ENCODE data around the gene MSL3B.
A peak's percentile ranks its signal among the peaks of the same experiment; 100 is the strongest.

MSL3B gene

GRCh38 chr2:233833345-233833744 is 34.8 kb downstream of the MSL3B start:
- DNase-seq (ENCODE audit: low spot score): peak; percentile 49

- DNase-seq (ENCODE audit: low spot score): peak; percentile 90
Measured at GRCh38 chr2:233832869-233833311, 35.3 kb downstream of the MSL3B start.

GRCh38 chr2:233832414-233832813 is 35.8 kb downstream of the MSL3B start:
- no peak for DNase-seq (ENCODE audit: low spot score)

DNA sequence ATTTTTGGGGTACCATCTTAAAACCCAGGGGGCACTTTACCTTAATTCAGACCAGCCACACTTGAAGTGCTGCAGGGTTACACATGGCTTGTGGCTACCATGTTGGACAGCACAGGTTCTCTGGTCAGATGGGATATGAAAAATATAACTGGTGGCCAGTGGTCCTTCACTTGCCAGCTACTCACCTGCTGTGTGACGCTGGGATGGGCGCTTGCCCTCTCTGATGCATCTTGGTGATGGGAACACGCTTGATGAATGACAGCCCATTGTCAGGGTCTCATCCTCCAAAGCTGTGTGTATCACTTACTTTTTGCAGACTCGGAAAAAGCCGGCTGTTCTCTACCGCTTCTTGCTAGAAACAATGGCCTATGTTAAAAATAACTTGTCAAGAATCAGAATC is 36.3 kb downstream of the MSL3B start:
- DNase-seq (ENCODE audit: low spot score): no peak

DNA sequence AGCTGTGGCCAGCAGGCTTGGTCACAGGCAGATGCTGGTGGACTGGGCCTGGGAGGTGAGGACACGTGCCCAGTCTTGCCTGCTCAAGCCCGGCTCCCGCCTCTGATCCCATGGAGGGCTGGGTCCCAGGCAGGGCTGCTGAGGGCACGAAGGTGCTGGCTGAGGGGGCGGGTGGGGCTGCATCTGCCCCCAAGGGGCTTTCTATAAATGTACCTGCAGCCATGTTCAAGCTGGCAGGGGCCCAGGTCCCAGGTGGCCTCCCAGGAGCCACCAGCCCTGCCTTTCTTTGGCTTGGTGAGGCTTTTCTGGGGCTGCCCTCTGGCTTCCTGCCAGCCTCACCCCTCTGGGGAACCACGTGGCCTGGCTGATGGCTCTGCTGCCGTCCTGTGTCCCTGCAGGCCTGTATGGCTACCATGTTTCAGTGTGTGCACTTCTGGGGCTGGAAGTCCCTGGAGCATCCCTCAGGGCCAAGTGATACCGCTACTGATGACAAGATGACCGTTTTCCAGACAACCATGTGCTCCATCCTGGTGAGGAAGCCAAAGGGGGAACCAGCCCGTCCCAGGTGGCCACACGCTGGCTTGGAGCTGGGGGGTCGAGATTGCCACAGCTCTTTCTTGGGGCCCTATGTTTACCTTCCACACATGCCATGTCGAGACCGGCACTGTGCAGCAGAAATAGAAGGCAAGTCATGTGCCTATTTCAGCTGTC is 37.0 kb downstream of the MSL3B start:
- DNase-seq (ENCODE audit: low spot score): no peak

DNA sequence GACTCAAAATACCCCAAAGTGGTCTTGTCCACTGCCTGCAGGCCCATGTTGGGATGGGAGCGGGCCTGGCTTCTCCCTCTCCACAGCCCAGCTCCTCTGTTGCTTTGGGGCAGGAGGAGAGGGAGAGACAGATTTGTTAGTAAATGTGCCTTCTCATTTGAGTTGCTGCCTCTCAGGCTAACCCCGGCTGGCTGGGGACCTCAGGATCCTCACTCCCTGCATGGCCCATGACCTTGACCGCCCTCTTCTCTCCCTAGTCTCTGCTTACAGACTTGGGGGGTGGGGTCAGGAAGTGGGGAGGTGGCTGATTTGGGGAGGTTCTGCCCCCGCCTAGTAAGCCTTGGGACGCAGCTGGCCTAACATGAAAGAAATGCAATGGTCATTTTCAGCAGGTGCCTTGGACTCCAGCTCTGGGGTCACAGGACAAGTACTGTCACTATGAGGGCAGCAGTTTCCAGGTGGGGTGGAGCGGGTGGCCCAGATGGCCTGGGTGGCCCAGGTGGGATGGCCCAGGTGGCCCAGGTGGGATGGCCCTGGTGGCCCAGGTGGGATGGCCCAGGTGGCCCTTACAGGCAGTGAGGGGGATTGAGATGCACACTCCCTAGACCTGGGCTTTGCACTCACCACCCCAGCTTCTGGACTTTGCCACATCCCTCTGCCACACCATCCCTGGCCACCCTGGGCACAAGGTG is 37.9 kb downstream of the MSL3B start:
- DNase-seq (ENCODE audit: low spot score): no peak

- DNase-seq (ENCODE audit: low spot score): no peak
Measured at GRCh38 chr2:233829193-233830110, 38.7 kb downstream of the MSL3B start.

DNA sequence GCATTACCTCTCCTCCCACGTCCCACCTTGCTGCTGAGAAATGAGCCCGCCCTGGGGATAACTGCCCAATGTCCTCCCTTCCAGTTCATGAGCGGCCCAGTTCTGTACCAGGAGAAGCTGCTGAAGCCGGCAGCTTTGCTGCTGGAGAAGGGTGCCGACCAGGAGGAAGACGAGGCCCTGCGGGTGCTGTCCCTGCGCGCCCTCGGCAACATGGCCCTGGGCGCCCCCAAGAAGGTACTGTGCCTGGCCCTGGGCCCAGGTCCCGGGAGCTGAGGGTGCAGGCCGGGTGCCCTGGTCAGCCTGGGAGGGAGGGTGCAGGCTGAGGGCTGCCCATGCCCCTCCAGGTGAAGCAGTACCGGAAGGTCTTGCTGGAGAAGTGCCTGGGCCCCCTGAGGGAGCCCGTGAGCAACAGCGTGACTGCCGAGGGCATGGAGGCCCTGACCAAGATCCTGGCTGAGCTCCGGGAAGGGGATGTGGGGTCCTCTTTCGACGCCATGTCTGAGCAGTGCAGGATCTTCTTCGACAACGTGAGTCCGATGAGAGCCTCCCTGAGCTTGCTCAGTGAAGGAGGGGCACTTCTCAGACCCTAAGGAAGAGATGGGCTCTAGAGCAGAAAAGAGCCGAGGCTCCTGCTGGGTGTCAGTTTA is 39.5 kb downstream of the MSL3B start:
- DNase-seq (ENCODE audit: low spot score): no peak

DNA sequence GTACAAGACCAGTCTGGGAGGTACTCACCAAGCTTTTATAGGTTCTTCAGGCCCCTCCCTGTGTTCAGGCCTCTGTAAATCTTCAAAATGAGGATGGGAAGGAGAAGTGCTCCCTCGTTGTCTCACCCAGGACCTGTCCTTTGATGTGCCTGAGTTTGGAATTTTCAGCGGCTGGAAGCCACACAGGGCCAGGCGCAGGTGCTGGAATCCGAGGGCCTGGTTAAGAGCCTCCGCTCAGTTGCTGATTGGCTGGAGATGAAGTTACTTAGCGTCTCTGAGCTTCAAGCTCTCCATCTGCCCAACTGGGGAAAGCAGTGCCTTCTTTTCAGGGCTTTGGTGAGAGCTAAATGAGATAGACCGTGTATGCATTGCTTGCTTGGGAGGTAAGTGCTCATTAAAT is 43.8 kb downstream of the MSL3B start:
- no peak for DNase-seq (ENCODE audit: low spot score)

- no peak for DNase-seq (ENCODE audit: low spot score)
Measured at GRCh38 chr2:233823731-233824121, 44.5 kb downstream of the MSL3B start.

DNA sequence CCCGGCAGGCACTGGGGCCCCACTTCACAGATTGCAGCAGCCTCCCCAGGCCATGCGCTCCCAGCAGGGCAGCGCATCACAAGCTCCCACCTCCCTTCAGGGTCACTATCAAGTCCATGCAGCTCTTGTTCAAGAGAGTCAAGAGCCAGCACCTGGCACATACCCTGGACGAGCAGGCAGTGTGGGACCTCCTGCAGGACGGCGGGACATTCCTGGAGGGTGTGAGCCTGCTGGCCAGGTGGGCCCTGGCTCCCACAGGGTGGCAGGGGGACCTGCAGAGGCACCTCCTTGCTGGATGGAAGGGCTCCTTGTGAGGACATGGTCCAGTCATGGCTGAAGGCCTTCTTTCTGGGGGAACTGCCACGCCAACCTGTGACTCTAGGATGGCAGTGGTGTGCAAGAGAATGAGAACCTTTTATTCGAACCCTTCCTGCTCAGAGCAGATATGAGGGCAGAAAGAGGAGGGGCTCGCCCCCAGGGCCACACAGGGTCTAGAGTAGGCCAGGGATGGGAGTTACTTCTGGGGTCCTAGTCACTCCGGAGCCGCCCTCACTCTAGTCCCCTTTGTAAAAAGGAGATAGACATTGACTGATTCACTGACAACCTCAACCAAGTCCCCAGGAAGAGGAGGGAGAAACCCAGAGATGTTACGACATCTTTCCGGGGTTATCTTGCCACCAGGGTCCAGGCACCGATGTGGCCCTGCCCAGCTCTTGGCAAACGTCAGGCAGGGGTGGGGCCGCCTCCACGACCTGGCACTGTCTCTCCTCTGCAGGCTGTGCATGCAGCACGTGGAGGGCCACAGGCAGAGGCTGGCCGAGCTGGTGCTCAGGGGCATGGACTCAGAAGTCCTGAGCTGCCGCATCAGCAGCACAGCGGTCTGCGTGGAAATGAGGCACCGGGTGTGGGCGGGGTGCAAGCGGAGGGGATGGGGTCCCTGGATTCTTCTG is 45.1 kb downstream of the MSL3B start:
- DNase-seq (ENCODE audit: low spot score): no peak

- DNase-seq (ENCODE audit: low spot score): no peak
Measured at GRCh38 chr2:233822101-233822771, 46.0 kb downstream of the MSL3B start.

DNA sequence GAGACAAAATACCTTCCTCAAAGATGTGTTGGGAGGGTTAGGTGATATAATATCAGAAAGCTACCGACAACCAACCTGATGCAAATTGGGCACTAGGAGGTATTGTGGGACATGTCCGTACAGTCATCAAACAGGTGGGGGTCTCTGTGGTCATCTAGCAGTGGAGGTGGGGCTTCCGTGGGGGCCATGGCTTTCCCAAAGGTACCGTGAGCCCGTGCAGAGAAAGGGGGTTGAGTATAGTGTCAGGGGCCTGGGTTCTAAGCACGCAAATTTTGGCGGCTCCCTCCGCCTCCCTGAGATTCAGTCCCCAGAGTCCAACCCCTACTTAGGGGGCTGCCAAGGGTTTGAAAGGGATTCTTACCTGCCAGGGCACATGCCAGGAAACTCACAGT is 46.5 kb downstream of the MSL3B start:
- no peak for DNase-seq (ENCODE audit: low spot score)

- DNase-seq (ENCODE audit: low spot score): no peak
Measured at GRCh38 chr2:233821196-233821595, 47.0 kb downstream of the MSL3B start.

GRCh38 chr2:233820774-233821105 is 47.4 kb downstream of the MSL3B start:
- no peak for DNase-seq (ENCODE audit: low spot score)

DNA sequence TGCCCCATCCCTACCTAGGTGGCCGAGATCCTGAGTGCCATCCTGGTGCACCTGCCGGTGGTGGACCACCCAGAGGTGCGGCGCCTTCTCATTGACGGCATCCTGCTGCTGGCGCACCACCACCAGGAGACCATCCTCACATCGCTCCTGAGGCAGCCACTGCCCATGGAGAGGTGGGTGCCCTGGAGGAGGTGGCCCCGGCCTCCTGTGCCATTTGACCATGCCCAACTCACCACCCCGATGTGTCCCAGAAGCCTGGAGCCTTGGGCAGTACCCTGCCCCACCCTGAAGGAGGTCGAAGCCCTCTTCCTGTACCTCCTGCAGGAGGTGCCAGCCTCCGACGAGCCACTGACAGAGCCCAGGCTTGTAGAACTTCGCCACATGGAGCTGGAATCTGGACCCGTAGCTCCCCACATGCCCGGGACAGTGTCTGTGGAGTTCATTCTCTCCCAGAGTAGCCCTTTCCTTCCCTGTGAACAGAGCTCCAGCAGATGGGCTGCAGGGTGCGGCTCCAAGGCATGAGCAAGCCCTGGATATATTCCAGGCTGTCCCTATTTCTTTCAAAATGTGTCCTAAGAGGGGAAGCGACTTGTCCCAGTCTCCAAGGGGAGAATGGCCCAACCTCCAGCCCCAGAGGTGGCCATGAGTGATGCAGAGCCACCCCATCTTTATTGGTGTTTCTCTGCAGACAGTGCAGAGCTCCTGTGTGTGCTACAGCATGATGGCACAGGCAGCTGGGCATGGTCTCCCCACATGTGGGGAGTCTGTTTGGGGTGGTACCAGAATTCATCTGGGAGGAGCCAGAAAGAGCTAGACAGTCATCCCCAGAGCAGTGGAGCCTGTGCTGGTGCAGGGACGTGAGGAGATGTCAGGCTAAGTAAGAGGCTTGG is 48.1 kb downstream of the MSL3B start:
- no peak for DNase-seq (ENCODE audit: low spot score)

- no peak for DNase-seq (ENCODE audit: low spot score)
Measured at GRCh38 chr2:233818639-233819621, 49.3 kb downstream of the MSL3B start.

DNA sequence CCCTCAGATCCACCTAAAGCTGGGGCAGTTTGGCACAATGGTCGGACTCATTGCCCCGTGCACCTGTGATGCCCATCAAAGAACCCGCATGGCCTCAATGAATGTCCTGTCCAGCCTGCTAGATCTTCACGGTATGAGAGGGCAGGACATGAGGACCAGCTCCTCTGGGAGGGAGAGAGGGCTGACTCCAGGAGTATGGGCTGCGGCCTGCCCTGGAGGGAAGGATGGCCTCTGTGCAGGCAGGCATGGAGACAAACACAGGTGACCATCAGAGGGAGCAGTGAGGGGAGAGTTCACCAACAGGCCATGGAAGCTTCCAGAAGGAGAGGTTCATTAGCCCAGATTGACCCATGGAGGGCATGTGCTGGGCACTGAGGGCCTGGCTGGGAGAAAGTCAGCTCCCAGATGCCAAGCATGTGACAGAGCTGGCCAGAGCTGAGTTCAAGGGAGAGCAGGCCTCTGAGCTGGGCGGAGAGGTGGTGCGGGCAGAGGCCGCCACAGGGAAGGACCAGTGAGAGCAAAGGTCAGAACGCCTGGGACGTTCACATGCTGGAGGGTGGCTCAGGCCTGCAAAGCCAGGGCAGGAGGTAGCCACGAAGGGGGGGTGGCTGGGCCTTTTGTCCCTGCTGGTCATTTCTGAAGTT is 50.1 kb downstream of the MSL3B start:
- DNase-seq (ENCODE audit: low spot score): no peak
